Tibial nerve (tissue), 4 donors: ENCODE measurements around the gene SNRPE. TPM values are rescaled to one million over a fixed set of nuclear protein-coding genes. Genes with fewer than 3 reads are reported as not detected.
A peak's percentile ranks its signal among the peaks of the same experiment; 100 is the strongest.

ENCODE experiments used
- DNase-seq, 2 donors: peaks; one replicate each; pipeline ENCODE4 v3.0.0-alpha.2; 2019; ENCODE audit warnings: low spot score in 2 of 2
- H3K27ac ChIP-seq, 4 donors: fragments of 200-600 bp; sonication (generic) in 3 of 4; one replicate each; pipeline ENCODE4 v1.5.1; 2017 to 2019; ENCODE audit warnings: mild to moderate bottlenecking in 1 of 4
- H3K27me3 ChIP-seq, 2 donors: fragments of 200-600 bp; sonication (generic) in 1 of 2; one replicate each; pipeline versions ENCODE4 v1.5.1 to v1.6.0; 2017 to 2019
- H3K36me3 ChIP-seq, 3 donors: fragments of 200-600 bp; sonication (generic); one replicate each; pipeline ENCODE4 v1.5.1; 2018 to 2019
- H3K4me1 ChIP-seq, 4 donors: fragments of 200-600 bp; sonication (generic) in 3 of 4; one replicate each; pipeline ENCODE4 v1.5.1; 2017 to 2019
- H3K4me3 ChIP-seq, 4 donors: fragments of 200-600 bp; sonication (generic) in 3 of 4; one replicate each; pipeline ENCODE4 v1.5.1; 2017 to 2019; ENCODE audit warnings: mild to moderate bottlenecking in 1 of 4, moderate library complexity in 1 of 4
- H3K9me3 ChIP-seq, 4 donors: fragments of 200-600 bp; sonication (generic) in 3 of 4; one replicate each; pipeline ENCODE4 v1.5.1; 2017 to 2019
- EP300 ChIP-seq, 2 donors: sonication (generic); formaldehyde crosslinking; IDR thresholded peaks; one replicate each; pipeline ENCODE4 v1.6.1; 2017; ENCODE audit warnings: antibody characterized with exemption in 2 of 2, mild to moderate bottlenecking in 1 of 2
- POLR2A ChIP-seq, 2 donors: fragments of 450-650 bp; IDR thresholded peaks; one replicate each; pipeline ENCODE4 v1.6.1; 2017; ENCODE audit warnings: antibody characterized with exemption in 2 of 2, mild to moderate bottlenecking in 2 of 2, moderate library complexity in 2 of 2
- WGBS, 2 donors: methylation state at CpG; one replicate each; pipeline ENCODE4 v1.1.5; 2018; 5-methylcytosine and 5-hydroxymethylcytosine counted together
- total RNA-seq, 4 donors: library from RNA; depleted of rRNA; stranded (reverse); fragments of >200 nt; gene quantifications; one replicate each; pipeline ENCODE4 v1.1.0, GENCODE V29; 2016
- TF ChIP-seq, protein P1 (sequence below), 5 experiments: fragments of 200-600 bp in 3 of 5; fragments of 450-650 bp in 2 of 5; sonication (generic) in 3 of 5; IDR thresholded peaks; one replicate each; pipeline ENCODE4 v1.5.1; 2016 to 2019; ENCODE audit warnings: antibody characterized with exemption in 5 of 5, mild to moderate bottlenecking in 3 of 5, moderate library complexity in 2 of 5

SNRPE gene
- total RNA-seq, 4 donors from 2014 or later = 31.5 to 86.3 (median 41.8) TPM

GRCh38 chr1:203858975-203859374, 2.4 kb upstream of the SNRPE start:
- 75 to 80% methylated on average over 4 of the region's 4 CpGs for WGBS, 2 donors
- Histone ChIP-seq H3K36me3 (peaks cover 0 to 34% (median 0%) of the 10 kb centered on the region in 3 donors), H3K4me3 (no peak overlapping the region), H3K4me1 (peaks cover 0 to 28% (median 12%) of the 10 kb centered on the region in 4 donors), H3K27ac (peak overlapping the region in 1 of 4 donors; percentile 62), H3K27me3 (no peaks in the 10 kb centered on the region), H3K9me3 (no peaks in the 10 kb centered on the region)
- no peak for DNase-seq
- TF ChIP-seq POLR2A (IDR thresholded peaks at IDR 0.05) (no peak), EP300 (IDR thresholded peaks at IDR 0.05) (no peak)
- TF ChIP-seq, protein P1, sequence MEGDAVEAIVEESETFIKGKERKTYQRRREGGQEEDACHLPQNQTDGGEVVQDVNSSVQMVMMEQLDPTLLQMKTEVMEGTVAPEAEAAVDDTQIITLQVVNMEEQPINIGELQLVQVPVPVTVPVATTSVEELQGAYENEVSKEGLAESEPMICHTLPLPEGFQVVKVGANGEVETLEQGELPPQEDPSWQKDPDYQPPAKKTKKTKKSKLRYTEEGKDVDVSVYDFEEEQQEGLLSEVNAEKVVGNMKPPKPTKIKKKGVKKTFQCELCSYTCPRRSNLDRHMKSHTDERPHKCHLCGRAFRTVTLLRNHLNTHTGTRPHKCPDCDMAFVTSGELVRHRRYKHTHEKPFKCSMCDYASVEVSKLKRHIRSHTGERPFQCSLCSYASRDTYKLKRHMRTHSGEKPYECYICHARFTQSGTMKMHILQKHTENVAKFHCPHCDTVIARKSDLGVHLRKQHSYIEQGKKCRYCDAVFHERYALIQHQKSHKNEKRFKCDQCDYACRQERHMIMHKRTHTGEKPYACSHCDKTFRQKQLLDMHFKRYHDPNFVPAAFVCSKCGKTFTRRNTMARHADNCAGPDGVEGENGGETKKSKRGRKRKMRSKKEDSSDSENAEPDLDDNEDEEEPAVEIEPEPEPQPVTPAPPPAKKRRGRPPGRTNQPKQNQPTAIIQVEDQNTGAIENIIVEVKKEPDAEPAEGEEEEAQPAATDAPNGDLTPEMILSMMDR (IDR thresholded peaks at IDR 0.05) = no peak

DNA sequence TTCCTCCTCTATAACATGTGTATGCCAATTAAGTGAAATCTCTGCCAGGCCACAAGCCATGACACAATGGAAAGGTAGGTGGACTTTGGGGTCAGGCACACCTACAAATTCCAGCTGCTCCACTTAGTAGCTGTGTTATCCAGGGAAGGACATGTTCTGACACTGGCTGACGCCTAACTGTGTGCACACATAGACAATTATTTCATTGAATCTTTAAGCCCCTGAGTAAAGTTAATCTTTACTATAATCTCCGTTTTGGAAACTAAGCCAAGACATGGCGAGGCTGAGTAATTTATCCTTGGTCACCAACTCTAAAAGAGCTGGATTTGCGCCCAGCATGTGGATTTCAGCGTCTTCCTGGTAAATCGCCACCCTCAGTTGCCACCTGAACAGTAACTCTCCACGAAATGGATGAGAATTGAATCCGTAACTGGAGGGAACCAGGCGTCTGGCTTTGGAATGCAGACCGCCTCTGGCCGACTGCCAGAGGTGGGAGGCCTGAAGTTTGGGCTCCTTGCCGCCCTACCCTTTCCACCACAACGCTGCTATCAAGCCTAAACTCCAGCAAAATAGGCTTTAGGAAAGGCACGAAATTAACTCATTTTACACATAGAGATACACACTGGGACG, 888 bp upstream of the SNRPE start:
- H3K36me3 ChIP-seq = peaks cover 0 to 34% (median 0%) of the 10 kb centered on the region in 3 donors
- H3K4me1 ChIP-seq = peaks cover 0 to 28% (median 12%) of the 10 kb centered on the region in 4 donors
- peak overlapping the region in 2 of 4 donors; percentile 93 to 96 for H3K4me3 ChIP-seq
- H3K27me3 ChIP-seq = no peaks in the 10 kb centered on the region
- no peak for DNase-seq
- TF ChIP-seq POLR2A (IDR thresholded peaks at IDR 0.05) = no peak
- TF ChIP-seq, protein P1 (IDR thresholded peaks at IDR 0.05) = no peak
- no peak for TF ChIP-seq EP300 (IDR thresholded peaks at IDR 0.05)
- H3K9me3 ChIP-seq = no peaks in the 10 kb centered on the region
- H3K27ac ChIP-seq = peak overlapping the region in 3 of 4 donors; percentile 9 to 79 (median 72)
- WGBS, 2 donors = 52 to 53% methylated on average over 15 of the region's 15 CpGs

- 52 to 78% methylated on average over 5 of the region's 5 CpGs for WGBS, 2 donors
- peaks cover 0 to 31% (median 14%) of the 10 kb centered on the region in 4 donors for H3K4me1 ChIP-seq
- no peak for TF ChIP-seq EP300 (IDR thresholded peaks at IDR 0.05)
- no peak for TF ChIP-seq POLR2A (IDR thresholded peaks at IDR 0.05)
- TF ChIP-seq, protein P1 (IDR thresholded peaks at IDR 0.05) = no peak
- no peak overlapping the region for H3K4me3 ChIP-seq
- H3K9me3 ChIP-seq = no peaks in the 10 kb centered on the region
- H3K27me3 ChIP-seq = no peaks in the 10 kb centered on the region
- no peak overlapping the region for H3K27ac ChIP-seq
- H3K36me3 ChIP-seq = peaks cover 0 to 86% (median 13%) of the 10 kb centered on the region in 3 donors
- DNase-seq = no peak
Observed at GRCh38 chr1:203867802-203868201, 6.4 kb downstream of the SNRPE start.

DNA sequence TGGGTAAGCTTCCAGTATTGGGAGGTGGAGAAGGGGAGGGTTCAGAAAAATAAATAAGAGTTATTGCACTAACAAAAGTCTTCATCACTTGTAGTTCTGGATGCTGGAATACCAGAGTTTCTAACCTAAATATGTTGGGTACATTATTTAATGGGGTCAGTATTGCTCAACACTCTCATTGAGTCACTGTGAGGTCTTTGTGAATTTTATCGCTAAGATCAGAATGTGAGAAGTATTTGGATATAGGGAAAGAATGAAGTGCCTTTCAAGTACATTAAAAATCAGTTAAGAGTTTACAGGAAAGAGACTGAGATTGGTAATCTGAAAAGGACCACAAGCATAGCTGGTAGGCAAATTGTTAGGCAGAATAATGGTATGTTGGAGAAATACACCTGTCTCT, 8.8 kb downstream of the SNRPE start:
- H3K4me3 ChIP-seq = no peak overlapping the region
- H3K27ac ChIP-seq = no peak overlapping the region
- H3K36me3 ChIP-seq = peaks cover 0 to 80% (median 13%) of the 10 kb centered on the region in 3 donors
- H3K9me3 ChIP-seq = no peaks in the 10 kb centered on the region
- 86 to 87% methylated on average over 1 of the region's 1 CpG for WGBS, 2 donors
- no peak for TF ChIP-seq EP300 (IDR thresholded peaks at IDR 0.05)
- no peak for DNase-seq
- no peaks in the 10 kb centered on the region for H3K27me3 ChIP-seq
- peaks cover 0 to 22% (median 11%) of the 10 kb centered on the region in 4 donors for H3K4me1 ChIP-seq

DNA sequence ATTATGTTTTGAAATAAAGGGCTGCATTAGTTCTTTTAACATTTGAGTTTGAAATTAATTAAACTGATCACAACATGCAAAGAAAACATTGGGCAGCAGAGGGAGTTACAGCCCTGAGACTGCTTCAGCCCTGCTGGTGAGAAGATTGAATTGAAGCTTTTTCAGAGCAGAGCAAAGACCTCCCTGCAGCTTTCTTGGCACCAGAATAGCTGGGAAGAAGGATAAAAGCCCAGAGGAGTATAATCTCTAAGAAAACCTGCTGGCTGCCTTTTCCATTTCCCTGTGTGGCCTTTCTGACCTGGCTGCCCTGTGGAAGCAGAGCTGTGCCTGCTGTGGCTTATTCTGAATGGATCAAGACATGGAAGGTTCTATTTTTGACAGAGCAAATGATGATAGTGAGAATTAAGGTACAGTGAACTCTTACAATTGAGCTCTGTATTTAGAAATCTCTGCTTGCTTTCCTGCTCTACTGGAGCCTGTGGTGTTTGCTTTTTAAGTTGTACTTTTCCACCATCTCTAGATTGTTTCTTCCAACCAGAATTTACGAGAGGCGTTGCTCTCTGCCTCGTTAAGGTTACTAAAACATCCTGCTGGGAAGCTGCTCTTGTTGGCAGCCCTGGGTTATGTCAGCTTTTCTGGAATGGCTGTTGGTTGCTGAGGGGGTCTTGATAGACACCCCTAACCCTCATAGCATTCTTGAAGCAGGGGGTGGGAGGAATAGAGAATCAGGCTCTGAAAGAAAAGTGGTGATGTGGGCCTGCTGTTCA, 9.9 kb downstream of the SNRPE start:
- peak overlapping the region in 2 of 4 donors; percentile 62 to 63 for H3K27ac ChIP-seq
- H3K9me3 ChIP-seq = no peaks in the 10 kb centered on the region
- no peaks in the 10 kb centered on the region for H3K27me3 ChIP-seq
- WGBS, 2 donors = 40 to 46% methylated on average over 3 of the region's 3 CpGs
- peak in 1 of 2 donors; percentile 56 for DNase-seq
- peaks cover 0 to 22% (median 11%) of the 10 kb centered on the region in 4 donors for H3K4me1 ChIP-seq
- H3K4me3 ChIP-seq = no peak overlapping the region
- peaks cover 0 to 69% (median 13%) of the 10 kb centered on the region in 3 donors for H3K36me3 ChIP-seq
- peak; percentile 54 to 67 for TF ChIP-seq EP300 (IDR thresholded peaks at IDR 0.05)
- no peak for TF ChIP-seq POLR2A (IDR thresholded peaks at IDR 0.05)
- TF ChIP-seq, protein P1 (IDR thresholded peaks at IDR 0.05) = peak; percentile 61 to 96 (median 80)
